Measurements from ENCODE around the gene TBC1D3L.
"Not testable (repeated sequence)": the region's sequence is repeated elsewhere in the genome, so short reads cannot be mapped to it uniquely, and the experiment has no call there.

Gene TBC1D3L

GRCh38 chr17:37988960-37989359 is at the start of gene TBC1D3L:
TBC1D3L (minus strand) TSS chr17:37989060; CDS start chr17:37987520, 1,540 bp downstream.
- not testable (repeated sequence) for DNase-seq

- DNase-seq: not testable (repeated sequence)
These were observed 14.8 kb upstream of the TBC1D3L start, which contains the start of gene TBC1D3D for GRCh38 chr17:38003676-38004075. TBC1D3D (plus strand) TSS chr17:38003976; CDS start chr17:38005561, 1,585 bp downstream.
